ENCODE measurements around the gene LRRC10B.

GRCh38 chr11:61524963-61525587 is 16.5 kb downstream of the LRRC10B start:
- TF ChIP-seq YY1 (IDR thresholded peaks at IDR 0.05; ENCODE audit: insufficient read depth, insufficient read length) (no peak), SUZ12 (IDR thresholded peaks at IDR 0.05; ENCODE audit: extremely low read depth, insufficient read depth, insufficient read length) (no peak)
